ENCODE measurements around the gene IL18BP. TPM values are rescaled to one million over a fixed set of nuclear protein-coding genes. Genes with fewer than 3 reads are reported as not detected.

IL18BP gene
- polyA plus RNA-seq, 1 experiment, result 2.2 TPM

DNA sequence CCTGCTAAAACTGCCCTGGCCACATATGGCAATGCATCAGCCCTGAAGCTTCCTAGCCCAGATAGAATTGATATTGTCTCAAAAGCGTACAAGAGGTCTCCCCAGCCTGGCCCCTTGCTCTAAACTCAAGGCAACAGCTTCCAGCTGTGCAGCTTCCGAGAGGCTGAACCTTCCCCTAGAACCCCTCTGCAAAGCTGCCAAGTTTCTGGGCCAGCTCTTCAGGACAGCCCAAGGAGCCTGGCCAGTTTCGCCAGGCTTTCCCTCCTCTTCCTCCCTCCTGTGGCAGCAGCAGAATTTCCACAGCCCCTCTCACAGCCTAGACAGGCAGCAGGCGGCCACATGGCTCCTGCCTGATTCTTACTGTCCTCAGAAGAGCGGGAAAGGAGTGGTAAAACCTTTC is 47.1 kb downstream of the IL18BP start:
- ChIA-PET POLR2A (no interaction called here), CTCF (interaction anchor here (0.9 kb wide), 1 partner anchor 20 kb away, joined by 4 read pairs; no protein-coding TSS in a partner anchor)

DNA sequence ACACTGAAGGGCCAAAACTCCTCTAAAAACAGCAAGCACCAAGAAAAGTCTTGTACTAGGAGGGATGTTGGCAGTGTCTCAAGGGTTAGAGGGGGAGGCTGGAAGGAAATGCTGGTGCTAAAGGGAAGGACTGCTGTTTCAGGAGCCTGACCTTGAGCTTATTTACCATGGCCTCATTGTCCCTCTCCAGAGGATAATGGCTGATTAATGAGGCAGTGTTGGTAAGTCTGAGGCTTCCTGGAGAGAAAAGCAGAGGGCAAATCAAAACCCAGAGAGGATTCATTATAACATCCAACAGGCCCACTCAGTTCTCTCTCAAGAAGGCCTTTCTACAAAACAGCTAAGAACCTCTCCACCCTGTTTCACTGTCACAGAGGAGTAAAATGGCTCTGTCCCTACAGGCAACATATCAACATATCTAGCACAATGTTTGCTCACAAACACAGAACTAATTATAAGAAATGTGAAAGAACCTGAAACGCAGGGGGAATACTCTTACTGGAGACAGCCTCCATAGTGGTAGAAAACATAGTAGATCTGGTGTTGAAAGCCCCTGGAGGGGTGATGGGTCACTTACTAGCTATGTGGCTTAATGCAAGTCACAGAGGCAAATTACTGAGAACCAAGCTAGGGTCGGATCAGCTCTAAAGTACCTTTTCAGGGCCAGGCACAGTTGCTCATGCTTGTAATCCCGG is 50.2 kb downstream of the IL18BP start:
- Histone ChIP-seq H3K27me3 (ENCODE audit: control insufficient read depth, insufficient read depth, low read length) (no peaks in the 10 kb centered on the region), H3K9me3 (ENCODE audit: control insufficient read depth, insufficient read depth, low read length) (no peaks in the 10 kb centered on the region), H3K4me3 (ENCODE audit: low read depth, low read length) (no peak overlapping the region), H3K27ac (ENCODE audit: low read depth, low read length) (no peak overlapping the region)
- POLR2A ChIA-PET, result no interaction called here
- CTCF ChIA-PET, result interaction anchor here (1.3 kb wide), 1 partner anchor 25 kb away, joined by 3 read pairs; no protein-coding TSS in a partner anchor
- no peak for DNase-seq (ENCODE audit: low read depth, low spot score)
- TF ChIP-seq, protein P1, sequence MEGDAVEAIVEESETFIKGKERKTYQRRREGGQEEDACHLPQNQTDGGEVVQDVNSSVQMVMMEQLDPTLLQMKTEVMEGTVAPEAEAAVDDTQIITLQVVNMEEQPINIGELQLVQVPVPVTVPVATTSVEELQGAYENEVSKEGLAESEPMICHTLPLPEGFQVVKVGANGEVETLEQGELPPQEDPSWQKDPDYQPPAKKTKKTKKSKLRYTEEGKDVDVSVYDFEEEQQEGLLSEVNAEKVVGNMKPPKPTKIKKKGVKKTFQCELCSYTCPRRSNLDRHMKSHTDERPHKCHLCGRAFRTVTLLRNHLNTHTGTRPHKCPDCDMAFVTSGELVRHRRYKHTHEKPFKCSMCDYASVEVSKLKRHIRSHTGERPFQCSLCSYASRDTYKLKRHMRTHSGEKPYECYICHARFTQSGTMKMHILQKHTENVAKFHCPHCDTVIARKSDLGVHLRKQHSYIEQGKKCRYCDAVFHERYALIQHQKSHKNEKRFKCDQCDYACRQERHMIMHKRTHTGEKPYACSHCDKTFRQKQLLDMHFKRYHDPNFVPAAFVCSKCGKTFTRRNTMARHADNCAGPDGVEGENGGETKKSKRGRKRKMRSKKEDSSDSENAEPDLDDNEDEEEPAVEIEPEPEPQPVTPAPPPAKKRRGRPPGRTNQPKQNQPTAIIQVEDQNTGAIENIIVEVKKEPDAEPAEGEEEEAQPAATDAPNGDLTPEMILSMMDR (IDR thresholded peaks at IDR 0.05; ENCODE audit: low read depth, low read length), result no peak

More for the DNA sequence above, 47.1 kb downstream of the IL18BP start:
- no peaks in the 10 kb centered on the region for H3K9me3 ChIP-seq (ENCODE audit: control insufficient read depth, insufficient read depth, low read length)
- no peak overlapping the region for H3K4me3 ChIP-seq (ENCODE audit: low read depth, low read length)
- TF ChIP-seq, protein P1 (IDR thresholded peaks at IDR 0.05; ENCODE audit: low read depth, low read length), result no peak
- no peaks in the 10 kb centered on the region for H3K27me3 ChIP-seq (ENCODE audit: control insufficient read depth, insufficient read depth, low read length)
- no peak overlapping the region for H3K27ac ChIP-seq (ENCODE audit: low read depth, low read length)
- DNase-seq (ENCODE audit: low read depth, low spot score), result no peak

Small RNA genes within 50 kb of the gene (small RNA-seq; reads per million reads assigned to genes)
- not detected for gene RNU6-72P (ENCODE audit: insufficient read length, low read depth)

Other genes starting within 250 kb of the IL18BP start
- not detected in 2 replicates for gene DEFB108B, start 165.7 kb upstream of the IL18BP start, polyA plus RNA-seq (2011; rRNA removed)
- not detected in 2 replicates for gene DEFB131B, start 120.5 kb upstream of the IL18BP start, polyA plus RNA-seq (2011; rRNA removed)
- 3.1 TPM in 2 replicates for gene XNDC1N, start 70.3 kb upstream of the IL18BP start, polyA plus RNA-seq (2011; rRNA removed)
- gene RNF121, start 69.9 kb upstream of the IL18BP start, polyA plus RNA-seq (2011; rRNA removed), result 47.3 and 47.8 TPM in 2 replicates
- gene NUMA1, start 81.6 kb downstream of the IL18BP start, polyA plus RNA-seq (2011; rRNA removed), result 79.5 and 90.7 TPM in 2 replicates
- gene LRRC51, start 81.9 kb downstream of the IL18BP start, polyA plus RNA-seq (2011; rRNA removed), result 7.8 and 8.6 TPM in 2 replicates
- gene LAMTOR1, start 104.4 kb downstream of the IL18BP start, polyA plus RNA-seq (2011; rRNA removed), result 89.1 and 120 TPM in 2 replicates
- not detected in 2 replicates for gene TOMT, start 107.0 kb downstream of the IL18BP start, polyA plus RNA-seq (2011; rRNA removed)
- 45.7 and 54.5 TPM in 2 replicates for gene ANAPC15, start 113.8 kb downstream of the IL18BP start, polyA plus RNA-seq (2011; rRNA removed)
- 0.24 and 0.25 TPM in 2 replicates for gene FOLR3, start 136.8 kb downstream of the IL18BP start, polyA plus RNA-seq (2011; rRNA removed)
- gene FOLR1, start 193.2 kb downstream of the IL18BP start, polyA plus RNA-seq (2011; rRNA removed), result 0.19 and 0.21 TPM in 2 replicates
- gene FOLR2, start 217.9 kb downstream of the IL18BP start, polyA plus RNA-seq (2011; rRNA removed), result not detected in 2 replicates
- gene INPPL1, start 225.9 kb downstream of the IL18BP start, polyA plus RNA-seq (2011; rRNA removed), result 79.8 and 85.3 TPM in 2 replicates
- not detected in 2 replicates for gene PHOX2A, start 245.3 kb downstream of the IL18BP start, polyA plus RNA-seq (2011; rRNA removed)